ENCODE measurements around the gene CPT1C.

CPT1C gene

GRCh38 chr19:49749055-49749716 is 58.3 kb downstream of the CPT1C start:
- no peak for DNase-seq (ENCODE audit: extremely low read depth in 1 of 2, low read depth in 1 of 2)

GRCh38 chr19:49749771-49750170 is 58.9 kb downstream of the CPT1C start:
- DNase-seq (ENCODE audit: extremely low read depth in 1 of 2, low read depth in 1 of 2): no peak

GRCh38 chr19:49752701-49753100 is 61.8 kb downstream of the CPT1C start:
- no peak for DNase-seq (ENCODE audit: extremely low read depth in 1 of 2, low read depth in 1 of 2)

GRCh38 chr19:49755956-49756355 is 65.0 kb downstream of the CPT1C start:
- no peak for DNase-seq (ENCODE audit: extremely low read depth in 1 of 2, low read depth in 1 of 2)

- DNase-seq (ENCODE audit: extremely low read depth in 1 of 2, low read depth in 1 of 2): no peak
Observed at GRCh38 chr19:49758292-49758691, 67.4 kb downstream of the CPT1C start.

- no peak for DNase-seq (ENCODE audit: extremely low read depth in 1 of 2, low read depth in 1 of 2)
Observed at GRCh38 chr19:49761249-49761624, 70.3 kb downstream of the CPT1C start.

- no peak for DNase-seq (ENCODE audit: extremely low read depth in 1 of 2, low read depth in 1 of 2)
Observed at GRCh38 chr19:49761625-49762311, 70.9 kb downstream of the CPT1C start.

- DNase-seq (ENCODE audit: extremely low read depth in 1 of 2, low read depth in 1 of 2): no peak
Observed at GRCh38 chr19:49763230-49763629, 72.3 kb downstream of the CPT1C start, which contains the start of gene TSKS. TSKS (minus strand) TSS chr19:49763306; CDS start chr19:49763247, 59 bp downstream.
